Measurements from ENCODE around the gene F11R.
A peak's percentile ranks its signal among the peaks of the same experiment; 100 is the strongest.

F11R gene

GRCh38 chr1:161020509-161021164 is at the start of gene F11R:
Gene F11R (minus strand): TSS chr1:161021152. CDS start chr1:161021073, 79 bp downstream.
- Histone ChIP-seq H3K4me3 (ENCODE audit: severe bottlenecking) (peak within 1 kb of the TSS; percentile 73), H3K36me3 (ENCODE audit: low read depth) (peaks cover 17% of the 10 kb centered on the region), H3K4me1 (ENCODE audit: insufficient read depth, poor library complexity, severe bottlenecking) (peaks cover 42% of the 10 kb centered on the region), H3K27me3 (ENCODE audit: insufficient read depth, poor library complexity, severe bottlenecking) (no peaks in the 10 kb centered on the region), H3K9me3 (ENCODE audit: severe bottlenecking) (no peaks in the 10 kb centered on the region), H3K27ac (ENCODE audit: poor library complexity, severe bottlenecking) (peak within 1 kb of the TSS; percentile 89)
- peak; percentile 75 for DNase-seq (ENCODE audit: low spot score)
- peak; percentile 29 for ATAC-seq (ENCODE audit: low read depth)
- TF ChIP-seq CTCF (IDR thresholded peaks at IDR 0.05; ENCODE audit: poor library complexity, severe bottlenecking), result peak; percentile 6

GRCh38 chr1:161069731-161070270 is 48.8 kb upstream of the F11R start, which contains the start of gene ARHGAP30:
Gene ARHGAP30 (minus strand): TSS chr1:161069891. CDS start chr1:161069624, 267 bp downstream.
- H3K9me3 ChIP-seq (ENCODE audit: severe bottlenecking), result no peaks in the 10 kb centered on the region
- no peak for TF ChIP-seq CTCF (IDR thresholded peaks at IDR 0.05; ENCODE audit: poor library complexity, severe bottlenecking)
- no peaks in the 10 kb centered on the region for H3K27me3 ChIP-seq (ENCODE audit: insufficient read depth, poor library complexity, severe bottlenecking)
- no peak for ATAC-seq (ENCODE audit: low read depth)
- DNase-seq (ENCODE audit: low spot score), result no peak
- peaks cover 12% of the 10 kb centered on the region for H3K4me1 ChIP-seq (ENCODE audit: insufficient read depth, poor library complexity, severe bottlenecking)
- peak within 1 kb of the TSS; percentile 20 for H3K27ac ChIP-seq (ENCODE audit: poor library complexity, severe bottlenecking)
- H3K4me3 ChIP-seq (ENCODE audit: severe bottlenecking), result no peak within 1 kb of the TSS
- no peaks in the 10 kb centered on the region for H3K36me3 ChIP-seq (ENCODE audit: low read depth)

DNA sequence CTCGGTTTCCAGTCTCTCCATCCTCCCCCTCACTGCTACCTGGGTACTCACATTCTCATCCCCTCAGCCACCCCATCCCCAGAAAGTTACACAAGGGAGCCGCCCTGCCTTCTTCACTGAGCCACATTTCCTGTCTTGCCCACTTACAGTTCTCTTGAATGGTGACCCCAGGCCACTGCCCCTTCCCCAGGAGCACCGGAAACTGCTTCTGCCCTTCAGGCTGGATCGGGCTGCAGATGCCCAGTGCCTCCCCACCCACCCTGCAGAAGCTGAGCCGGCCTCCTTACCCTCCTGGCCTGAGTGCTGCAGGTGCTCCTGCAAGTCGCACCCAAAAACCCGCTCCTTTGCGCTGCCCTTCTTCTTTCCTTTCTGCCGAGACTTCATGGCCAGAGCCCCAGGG is 48.3 kb upstream of the F11R start:
- Histone ChIP-seq H3K9me3 (ENCODE audit: severe bottlenecking) (no peaks in the 10 kb centered on the region), H3K27ac (ENCODE audit: poor library complexity, severe bottlenecking) (no peak overlapping the region), H3K27me3 (ENCODE audit: insufficient read depth, poor library complexity, severe bottlenecking) (no peaks in the 10 kb centered on the region), H3K4me3 (ENCODE audit: severe bottlenecking) (no peak overlapping the region), H3K4me1 (ENCODE audit: insufficient read depth, poor library complexity, severe bottlenecking) (peaks cover 7% of the 10 kb centered on the region), H3K36me3 (ENCODE audit: low read depth) (no peaks in the 10 kb centered on the region)
- ATAC-seq (ENCODE audit: low read depth) (no peak), DNase-seq (ENCODE audit: low spot score) (no peak)
- no peak for TF ChIP-seq CTCF (IDR thresholded peaks at IDR 0.05; ENCODE audit: poor library complexity, severe bottlenecking)

DNA sequence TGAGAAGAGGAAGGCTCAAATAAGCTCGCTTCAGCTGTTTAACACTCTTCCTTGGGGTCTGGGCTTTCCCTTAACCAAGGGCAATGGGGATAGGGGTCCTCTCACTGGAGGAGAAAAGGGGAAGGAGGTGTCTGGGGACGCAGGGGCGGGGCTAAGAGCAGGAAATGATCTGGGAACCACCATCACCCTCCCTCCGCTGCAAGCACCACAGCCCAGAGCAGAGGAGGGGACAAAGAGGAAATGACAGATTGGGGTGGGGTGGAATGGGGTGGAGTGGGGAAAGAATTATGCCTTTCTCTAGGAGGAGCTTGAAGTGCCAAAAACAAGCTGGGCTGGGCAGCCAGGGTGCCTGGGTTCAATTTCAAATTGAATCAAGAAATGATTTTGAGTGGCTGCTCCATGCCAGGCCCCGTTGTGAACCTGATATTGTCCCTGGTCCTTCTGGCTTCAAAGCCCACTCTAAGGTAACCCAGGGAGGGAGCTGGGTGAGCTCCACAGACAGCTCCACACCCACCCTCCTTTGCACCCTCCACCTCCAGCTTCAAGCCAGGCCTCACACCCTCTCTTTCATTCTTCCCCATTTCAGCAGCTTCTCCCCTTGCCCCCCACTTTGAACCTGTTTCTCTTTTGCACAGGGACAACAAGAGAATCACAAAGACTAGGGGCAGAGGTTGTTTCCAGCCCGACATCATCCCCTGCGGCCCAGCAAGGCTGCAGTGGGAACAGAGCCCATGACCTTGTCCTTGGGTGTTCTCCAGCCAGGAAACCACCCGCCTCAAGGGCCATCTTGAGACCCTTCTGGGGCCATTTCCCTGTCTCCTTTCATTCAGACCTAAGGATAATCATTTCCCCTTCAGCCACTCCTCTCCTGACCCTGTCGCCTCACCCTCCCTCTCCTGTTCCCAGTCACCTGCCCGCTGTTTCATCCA is 47.6 kb upstream of the F11R start:
- DNase-seq (ENCODE audit: low spot score), result no peak
- Histone ChIP-seq H3K27me3 (ENCODE audit: insufficient read depth, poor library complexity, severe bottlenecking) (no peaks in the 10 kb centered on the region), H3K36me3 (ENCODE audit: low read depth) (no peaks in the 10 kb centered on the region), H3K4me1 (ENCODE audit: insufficient read depth, poor library complexity, severe bottlenecking) (peaks cover under 1% of the 10 kb centered on the region), H3K9me3 (ENCODE audit: severe bottlenecking) (no peaks in the 10 kb centered on the region), H3K4me3 (ENCODE audit: severe bottlenecking) (no peak overlapping the region), H3K27ac (ENCODE audit: poor library complexity, severe bottlenecking) (no peak overlapping the region)
- TF ChIP-seq CTCF (IDR thresholded peaks at IDR 0.05; ENCODE audit: poor library complexity, severe bottlenecking), result no peak
- ATAC-seq (ENCODE audit: low read depth), result peak; percentile 27; the same call in 1 of the 3 replicates
